Astrocyte of the cerebellum (primary cell): ENCODE measurements around the gene BHLHE23.
"Not testable (repeated sequence)": the region's sequence is repeated elsewhere in the genome, so short reads cannot be mapped to it uniquely, and the experiment has no call there.

Experiments used
- DNase-seq: peaks from one replicate; pipeline ENCODE4 v3.0.0-alpha.2; 2011; ENCODE audit warnings: low read depth
- H3K4me3 ChIP-seq: 2 replicates; pipeline ENCODE4 v1.5.1; 2011; ENCODE audit warnings: mild to moderate bottlenecking, low read depth, low read length, moderate library complexity
- CTCF ChIP-seq: IDR thresholded peaks from 2 replicates; pipeline ENCODE4 v1.5.1; 2012; ENCODE audit warnings: low read length, low read depth, moderate library complexity, mild to moderate bottlenecking; ENCODE audit errors: missing control alignments
- in situ Hi-C: cut with HindIII; loops from 2 replicates; pipeline ENCODE4 v1.10.0; 2017; ENCODE audit warnings: low sequenced_read_pairs

Gene BHLHE23

GRCh38 chr20:63036291-63036690 lies 29.5 kb upstream of the BHLHE23 start:
- no peak for TF ChIP-seq CTCF
- no peak overlapping the region for H3K4me3 ChIP-seq
- in situ Hi-C loops, result no loop called here
- DNase-seq, result no peak

DNA sequence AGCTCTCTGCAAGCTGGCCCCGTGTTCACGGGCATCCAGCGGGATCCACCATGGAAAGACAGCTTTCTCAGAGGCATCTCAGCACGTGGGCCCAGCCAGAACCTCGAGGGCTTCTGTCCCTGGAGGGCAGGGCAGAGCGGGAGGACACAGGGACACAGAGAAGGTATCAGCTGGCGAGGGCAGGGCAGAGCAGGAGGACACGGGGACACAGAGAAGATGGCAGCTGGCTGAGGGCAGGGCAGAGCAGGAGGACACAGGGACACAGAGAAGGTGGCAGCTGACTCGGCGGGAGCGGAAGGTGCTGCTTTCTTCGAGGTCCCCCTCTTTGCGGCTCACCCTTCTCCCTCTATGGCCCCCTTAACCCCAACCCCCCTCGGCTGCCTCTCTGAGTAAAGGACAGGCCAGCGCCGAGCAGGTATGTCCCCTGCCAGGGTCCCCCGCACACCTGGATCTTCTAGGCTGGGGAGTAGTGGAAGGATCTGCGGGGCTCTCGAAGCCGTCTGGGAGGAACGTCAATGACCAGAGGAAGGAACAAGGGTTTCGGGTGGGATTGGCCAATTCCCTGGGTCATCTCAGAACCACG lies 28.9 kb upstream of the BHLHE23 start:
- DNase-seq, result no peak
- in situ Hi-C loops, result no loop called here
- H3K4me3 ChIP-seq, result no peak overlapping the region
- no peak for TF ChIP-seq CTCF

- DNase-seq, in situ Hi-C loops: not testable (repeated sequence)
These were observed 28.2 kb upstream of the BHLHE23 start for GRCh38 chr20:63034710-63035602.

DNA sequence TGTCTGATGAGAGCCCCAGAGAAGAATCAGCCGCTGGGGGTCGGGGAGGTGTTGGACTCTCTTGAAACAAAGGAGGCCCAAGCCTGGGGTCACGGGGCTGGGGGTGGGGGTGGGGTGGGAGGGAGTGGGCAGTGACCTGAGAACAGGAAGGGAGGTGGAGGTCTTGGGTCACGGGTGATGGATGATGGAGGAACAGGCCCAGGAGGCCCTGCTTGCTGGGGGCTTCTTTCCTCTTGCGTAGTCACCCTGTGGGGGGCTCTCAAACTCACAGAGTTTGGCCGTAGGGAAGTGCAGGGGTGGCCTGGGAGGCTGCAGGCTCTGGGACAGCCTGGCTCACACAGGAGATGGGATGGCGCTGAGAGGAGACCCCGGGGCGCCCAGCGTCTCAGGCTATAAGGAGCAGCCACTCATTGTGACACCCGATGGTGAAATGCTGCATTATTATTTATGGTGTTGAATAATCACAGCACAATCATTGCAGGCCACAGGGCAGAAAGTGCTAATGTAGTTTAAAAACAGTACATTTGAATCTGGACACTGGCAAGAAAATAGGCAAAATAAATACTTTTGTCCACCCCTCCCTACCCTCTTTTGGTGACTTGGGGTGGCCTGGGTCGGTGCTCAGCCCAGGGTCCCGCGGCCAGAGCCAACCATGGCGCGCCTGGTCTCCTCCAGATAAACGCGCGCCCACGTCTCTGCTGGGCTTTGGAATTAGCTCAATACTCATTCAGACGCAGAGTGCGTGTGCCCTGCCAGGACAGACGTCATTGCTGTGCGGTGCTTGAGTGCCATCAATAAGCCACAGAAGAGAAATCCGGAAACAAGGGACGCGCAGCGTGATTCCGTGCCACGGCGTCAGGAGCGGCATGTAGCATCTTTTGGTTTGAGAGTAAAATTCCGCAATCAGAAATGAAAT lies 27.3 kb upstream of the BHLHE23 start:
- no peak for TF ChIP-seq CTCF
- no peak overlapping the region for H3K4me3 ChIP-seq
- no peak for DNase-seq
- in situ Hi-C loops, result no loop called here

More at GRCh38 chr20:63034710-63035602, 28.2 kb upstream of the BHLHE23 start:
- not testable (repeated sequence) for H3K4me3 ChIP-seq

- H3K4me3 ChIP-seq, result no peak overlapping the region
- in situ Hi-C loops, result no loop called here
These were observed 26.4 kb upstream of the BHLHE23 start for GRCh38 chr20:63032861-63033793.

More at GRCh38 chr20:63032861-63033793, 26.4 kb upstream of the BHLHE23 start:
- no peak for TF ChIP-seq CTCF
- no peak for DNase-seq
